HFF-Myc (cell line): ENCODE results near the gene CHCHD6.
A peak's percentile ranks its signal among the peaks of the same experiment; 100 is the strongest.

Experiments used
- DNase-seq: peaks from one replicate; pipeline ENCODE4 v3.0.0-alpha.2; 2011; ENCODE audit warnings: low read depth; ENCODE audit errors: extremely low read depth
- H3K4me3 ChIP-seq: replicated peaks from 2 replicates; pipeline ENCODE4 v1.5.1; 2011; ENCODE audit warnings: low read depth, mild to moderate bottlenecking, control low read depth, low read length
- CTCF ChIP-seq: IDR thresholded peaks from 2 replicates; pipeline ENCODE4 v1.5.1; 2012; ENCODE audit warnings: mild to moderate bottlenecking, low read depth, low read length, control low read depth; ENCODE audit errors: missing control alignments

CHCHD6 gene

GRCh38 chr3:126692858-126693257 lies 11.2 kb upstream of the CHCHD6 start:
- TF ChIP-seq CTCF = no peak
- no peak for DNase-seq
- no peak overlapping the region for H3K4me3 ChIP-seq

DNA sequence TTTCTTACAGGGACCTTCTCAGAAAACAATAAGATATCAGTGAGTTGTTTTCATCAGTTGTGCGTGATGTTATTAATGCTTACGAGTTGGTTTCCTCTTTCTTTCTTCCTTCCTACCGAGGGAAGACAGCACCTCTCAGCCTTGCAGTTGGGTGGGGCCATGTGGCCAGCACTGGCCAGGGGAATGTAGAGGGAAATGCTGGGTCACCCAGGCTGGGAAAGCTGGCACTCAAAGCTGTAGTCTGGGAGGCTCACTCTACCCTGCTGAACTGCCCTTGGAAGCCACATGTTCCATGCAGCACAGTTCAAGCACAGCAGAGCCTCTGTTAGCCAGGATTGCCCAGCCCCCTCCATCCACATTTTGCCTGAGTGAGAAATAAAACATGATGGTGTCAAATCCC lies 10.1 kb upstream of the CHCHD6 start:
- no peak for DNase-seq
- no peak overlapping the region for H3K4me3 ChIP-seq
- no peak for TF ChIP-seq CTCF

DNA sequence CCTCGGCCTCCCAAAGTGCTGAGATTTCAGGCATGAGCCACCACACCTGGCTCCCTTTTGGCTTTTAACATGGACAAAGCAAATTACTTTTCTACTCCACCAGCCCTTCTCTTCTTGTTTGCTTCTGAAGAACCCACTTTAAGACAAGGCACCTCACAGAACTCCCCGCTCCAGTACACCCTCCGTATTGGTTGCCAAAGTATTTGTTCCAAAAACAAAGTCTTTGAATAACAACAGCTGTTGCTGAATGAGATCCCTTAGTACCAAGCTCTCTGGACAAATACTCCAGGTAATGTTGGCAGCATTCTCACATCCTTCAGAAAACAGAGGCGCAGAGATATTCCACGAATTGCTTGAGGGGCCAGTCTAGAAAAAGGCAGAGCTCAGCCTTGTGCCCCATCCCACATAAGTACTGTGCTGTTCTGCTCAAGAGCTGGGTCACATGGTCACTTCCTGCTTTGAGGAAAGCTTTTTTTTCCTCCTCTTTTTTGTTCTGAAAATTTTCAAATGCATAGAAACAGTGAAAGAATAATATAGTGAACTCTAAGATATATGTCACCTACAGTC lies 7.3 kb upstream of the CHCHD6 start:
- no peak for DNase-seq
- H3K4me3 ChIP-seq = no peak overlapping the region
- no peak for TF ChIP-seq CTCF

- no peak overlapping the region for H3K4me3 ChIP-seq
- DNase-seq = no peak
- no peak for TF ChIP-seq CTCF
Observed at GRCh38 chr3:126699011-126699410, 5.0 kb upstream of the CHCHD6 start.

DNA sequence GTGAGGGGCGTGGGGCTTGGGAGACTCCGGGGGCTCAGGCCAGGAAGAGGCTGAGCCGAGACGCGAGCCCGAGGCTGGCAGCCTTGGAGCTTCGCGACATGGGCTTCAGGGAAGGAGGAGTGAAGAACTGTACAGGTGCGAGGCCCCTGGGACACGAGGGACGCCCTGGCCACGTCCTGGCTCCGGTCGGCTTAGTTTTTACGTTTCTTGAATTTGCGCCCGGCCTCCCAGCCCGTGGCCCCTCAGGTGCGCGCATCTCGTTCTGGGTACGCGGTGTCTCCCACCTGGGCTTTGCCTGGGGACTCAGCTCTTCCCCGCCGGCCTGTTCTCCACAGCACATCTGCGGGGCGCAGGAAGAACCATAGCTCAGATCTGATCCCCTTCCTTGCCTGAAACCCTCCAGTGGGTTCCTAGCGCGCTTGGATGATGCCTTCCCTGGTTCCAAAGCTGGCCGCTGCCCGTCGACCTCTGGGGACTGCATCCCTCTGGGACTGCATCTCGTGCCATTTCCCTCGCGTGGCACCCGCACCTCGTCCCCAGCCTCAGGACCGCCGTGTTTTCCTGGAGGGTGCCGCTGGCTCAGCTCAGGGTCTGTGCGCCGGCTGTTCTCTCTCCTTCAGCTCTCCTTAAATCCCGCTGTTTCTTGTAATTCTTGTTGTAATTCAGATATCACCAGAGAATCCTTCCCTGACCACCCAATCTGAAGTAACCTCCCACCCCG lies 614 bp downstream of the CHCHD6 start:
- no peak for DNase-seq
- no peak for TF ChIP-seq CTCF
- H3K4me3 ChIP-seq = peak overlapping the region; percentile 70

GRCh38 chr3:126706631-126707030 lies 2.6 kb downstream of the CHCHD6 start:
- TF ChIP-seq CTCF = no peak
- no peak for DNase-seq
- H3K4me3 ChIP-seq = no peak overlapping the region
